Measurements from ENCODE around the gene OR51B6. TPM values are rescaled to one million over a fixed set of nuclear protein-coding genes. Genes with fewer than 3 reads are reported as not detected.
"Not testable (repeated sequence)": the region's sequence is repeated elsewhere in the genome, so short reads cannot be mapped to it uniquely, and the experiment has no call there.

OR51B6 gene
- total and polyA plus RNA-seq, 4 donors = not detected

GRCh38 chr11:5335170-5335569 lies 16.1 kb upstream of the OR51B6 start:
- no peak overlapping the region for H3K27ac ChIP-seq (ENCODE audit: low read depth, low read length)
- no peaks in the 10 kb centered on the region for H3K4me1 ChIP-seq (ENCODE audit: control insufficient read depth, insufficient read depth, low read length)
- no CpG with 5 or more reads among the region's 1 CpG for WGBS (ENCODE audit: insufficient coverage)
- no peak for DNase-seq (ENCODE audit: low read depth in 4 of 6, low spot score in 6 of 6)
- H3K36me3 ChIP-seq (ENCODE audit: control insufficient read depth, insufficient read depth, low read length) = no peaks in the 10 kb centered on the region
- no peaks in the 10 kb centered on the region for H3K27me3 ChIP-seq (ENCODE audit: control insufficient read depth, insufficient read depth, low read length)
- H3K9me3 ChIP-seq (ENCODE audit: control insufficient read depth, insufficient read depth, low read length) = no peaks in the 10 kb centered on the region
- H3K4me3 ChIP-seq (ENCODE audit: low read depth, low read length) = no peak overlapping the region

- Histone ChIP-seq H3K36me3 (ENCODE audit: control insufficient read depth, insufficient read depth, low read length) (no peaks in the 10 kb centered on the region), H3K27me3 (ENCODE audit: control insufficient read depth, insufficient read depth, low read length) (no peaks in the 10 kb centered on the region), H3K4me3 (ENCODE audit: low read depth, low read length) (no peak overlapping the region), H3K27ac (ENCODE audit: low read depth, low read length) (no peak overlapping the region), H3K4me1 (ENCODE audit: control insufficient read depth, insufficient read depth, low read length) (no peaks in the 10 kb centered on the region), H3K9me3 (ENCODE audit: control insufficient read depth, insufficient read depth, low read length) (no peaks in the 10 kb centered on the region)
- DNase-seq (ENCODE audit: low read depth in 4 of 6, low spot score in 6 of 6) = no peak
These were observed 15.0 kb upstream of the OR51B6 start for GRCh38 chr11:5336331-5336730.

- not testable (repeated sequence) for DNase-seq (ENCODE audit: low read depth in 4 of 6, low spot score in 6 of 6); H3K4me3 ChIP-seq (ENCODE audit: low read depth, low read length); H3K36me3 ChIP-seq (ENCODE audit: control insufficient read depth, insufficient read depth, low read length); H3K27me3 ChIP-seq (ENCODE audit: control insufficient read depth, insufficient read depth, low read length); H3K9me3 ChIP-seq (ENCODE audit: control insufficient read depth, insufficient read depth, low read length); H3K4me1 ChIP-seq (ENCODE audit: control insufficient read depth, insufficient read depth, low read length); H3K27ac ChIP-seq (ENCODE audit: low read depth, low read length)
- WGBS (ENCODE audit: insufficient coverage) = 80% methylated on average over 1 of the region's 1 CpG
These were observed 14.1 kb upstream of the OR51B6 start for GRCh38 chr11:5337253-5337652.

- WGBS (ENCODE audit: insufficient coverage) = no CpG with 5 or more reads among the region's 1 CpG
- Histone ChIP-seq H3K27me3 (ENCODE audit: control insufficient read depth, insufficient read depth, low read length) (no peaks in the 10 kb centered on the region), H3K4me3 (ENCODE audit: low read depth, low read length) (no peak overlapping the region), H3K27ac (ENCODE audit: low read depth, low read length) (no peak overlapping the region), H3K4me1 (ENCODE audit: control insufficient read depth, insufficient read depth, low read length) (no peaks in the 10 kb centered on the region), H3K9me3 (ENCODE audit: control insufficient read depth, insufficient read depth, low read length) (no peaks in the 10 kb centered on the region), H3K36me3 (ENCODE audit: control insufficient read depth, insufficient read depth, low read length) (no peaks in the 10 kb centered on the region)
- DNase-seq (ENCODE audit: low read depth in 4 of 6, low spot score in 6 of 6) = no peak
These were observed 11.5 kb upstream of the OR51B6 start for GRCh38 chr11:5339771-5340322.

GRCh38 chr11:5343474-5344335 lies 7.6 kb upstream of the OR51B6 start, which contains the start of gene OR51B5:
OR51B5 (minus strand) TSS chr11:5343524; CDS start chr11:5343524, 0 bp downstream.
- H3K36me3 ChIP-seq (ENCODE audit: control insufficient read depth, insufficient read depth, low read length) = no peaks in the 10 kb centered on the region
- no peak within 1 kb of the TSS for H3K27ac ChIP-seq (ENCODE audit: low read depth, low read length)
- no peaks in the 10 kb centered on the region for H3K27me3 ChIP-seq (ENCODE audit: control insufficient read depth, insufficient read depth, low read length)
- no peaks in the 10 kb centered on the region for H3K9me3 ChIP-seq (ENCODE audit: control insufficient read depth, insufficient read depth, low read length)
- H3K4me1 ChIP-seq (ENCODE audit: control insufficient read depth, insufficient read depth, low read length) = no peaks in the 10 kb centered on the region
- DNase-seq (ENCODE audit: low read depth in 4 of 6, low spot score in 6 of 6) = no peak
- no peak within 1 kb of the TSS for H3K4me3 ChIP-seq (ENCODE audit: low read depth, low read length)
- WGBS (ENCODE audit: insufficient coverage) = 67% methylated on average over 1 of the region's 6 CpGs

GRCh38 chr11:5345831-5346230 lies 5.5 kb upstream of the OR51B6 start:
- Histone ChIP-seq H3K9me3 (ENCODE audit: control insufficient read depth, insufficient read depth, low read length) (no peaks in the 10 kb centered on the region), H3K4me3 (ENCODE audit: low read depth, low read length) (no peak overlapping the region)

GRCh38 chr11:5348551-5349194 lies 2.6 kb upstream of the OR51B6 start:
- no peaks in the 10 kb centered on the region for H3K36me3 ChIP-seq (ENCODE audit: control insufficient read depth, insufficient read depth, low read length)
- no peaks in the 10 kb centered on the region for H3K4me1 ChIP-seq (ENCODE audit: control insufficient read depth, insufficient read depth, low read length)
- no peaks in the 10 kb centered on the region for H3K27me3 ChIP-seq (ENCODE audit: control insufficient read depth, insufficient read depth, low read length)
- WGBS (ENCODE audit: insufficient coverage) = 33% methylated on average over 1 of the region's 3 CpGs
- no peaks in the 10 kb centered on the region for H3K9me3 ChIP-seq (ENCODE audit: control insufficient read depth, insufficient read depth, low read length)
- no peak for DNase-seq (ENCODE audit: low read depth in 4 of 6, low spot score in 6 of 6)
- H3K4me3 ChIP-seq (ENCODE audit: low read depth, low read length) = no peak overlapping the region
- H3K27ac ChIP-seq (ENCODE audit: low read depth, low read length) = no peak overlapping the region

More at GRCh38 chr11:5345831-5346230, 5.5 kb upstream of the OR51B6 start:
- Histone ChIP-seq H3K27ac (ENCODE audit: low read depth, low read length) (no peak overlapping the region), H3K36me3 (ENCODE audit: control insufficient read depth, insufficient read depth, low read length) (no peaks in the 10 kb centered on the region), H3K4me1 (ENCODE audit: control insufficient read depth, insufficient read depth, low read length) (no peaks in the 10 kb centered on the region), H3K27me3 (ENCODE audit: control insufficient read depth, insufficient read depth, low read length) (no peaks in the 10 kb centered on the region)
- no peak for DNase-seq (ENCODE audit: low read depth in 4 of 6, low spot score in 6 of 6)
- WGBS (ENCODE audit: insufficient coverage) = 81% methylated on average over 2 of the region's 3 CpGs

GRCh38 chr11:5349550-5349949 lies 1.8 kb upstream of the OR51B6 start:
- Histone ChIP-seq H3K27ac (ENCODE audit: low read depth, low read length) (no peak overlapping the region), H3K9me3 (ENCODE audit: control insufficient read depth, insufficient read depth, low read length) (no peaks in the 10 kb centered on the region), H3K4me3 (ENCODE audit: low read depth, low read length) (no peak overlapping the region), H3K4me1 (ENCODE audit: control insufficient read depth, insufficient read depth, low read length) (no peaks in the 10 kb centered on the region), H3K27me3 (ENCODE audit: control insufficient read depth, insufficient read depth, low read length) (no peaks in the 10 kb centered on the region), H3K36me3 (ENCODE audit: control insufficient read depth, insufficient read depth, low read length) (no peaks in the 10 kb centered on the region)
- DNase-seq (ENCODE audit: low read depth in 4 of 6, low spot score in 6 of 6) = no peak
- WGBS (ENCODE audit: insufficient coverage) = no CpG with 5 or more reads among the region's 1 CpG

GRCh38 chr11:5356031-5356430 lies 4.7 kb downstream of the OR51B6 start:
- H3K27ac ChIP-seq (ENCODE audit: low read depth, low read length); H3K36me3 ChIP-seq (ENCODE audit: control insufficient read depth, insufficient read depth, low read length); DNase-seq (ENCODE audit: low read depth in 4 of 6, low spot score in 6 of 6); H3K4me3 ChIP-seq (ENCODE audit: low read depth, low read length); H3K27me3 ChIP-seq (ENCODE audit: control insufficient read depth, insufficient read depth, low read length); H3K4me1 ChIP-seq (ENCODE audit: control insufficient read depth, insufficient read depth, low read length); H3K9me3 ChIP-seq (ENCODE audit: control insufficient read depth, insufficient read depth, low read length): not testable (repeated sequence)
- no CpG with 5 or more reads among the region's 5 CpGs for WGBS (ENCODE audit: insufficient coverage)

Data from spinal cord (tissue), 10 donors.